Stimulated activated CD8-positive, alpha-beta memory T cell treated with anti-CD3 and anti-CD28 coated beads, Interleukin-2, amount 100 ng/mL, for 48 hours (primary cell): ENCODE data around the gene CUBN.

Experiments used
- DNase-seq, 2 donors: peaks; one replicate each; pipeline ENCODE4 v3.0.0-alpha.2; 2020; ENCODE audit warnings: low read depth in 2 of 2

The CUBN gene

GRCh38 chr10:17073725-17074540 lies 55.7 kb downstream of the CUBN start:
- no peak for DNase-seq

GRCh38 chr10:17068953-17069352 lies 60.7 kb downstream of the CUBN start:
- DNase-seq, result no peak

- no peak for DNase-seq
Observed at GRCh38 chr10:17067376-17068264, 62.0 kb downstream of the CUBN start.

- no peak for DNase-seq
Observed at GRCh38 chr10:17066807-17067206, 62.8 kb downstream of the CUBN start.

- no peak for DNase-seq
Observed at GRCh38 chr10:17066000-17066399, 63.6 kb downstream of the CUBN start.

- no peak for DNase-seq
Observed at GRCh38 chr10:17065273-17065672, 64.3 kb downstream of the CUBN start.

GRCh38 chr10:17064435-17064834 lies 65.2 kb downstream of the CUBN start:
- DNase-seq, result no peak

GRCh38 chr10:17062955-17063484 lies 66.6 kb downstream of the CUBN start:
- DNase-seq, result no peak

- DNase-seq, result no peak
Observed at GRCh38 chr10:17062493-17062892, 67.1 kb downstream of the CUBN start.

GRCh38 chr10:17062009-17062408 lies 67.6 kb downstream of the CUBN start:
- DNase-seq, result no peak

- DNase-seq, result no peak
Observed at GRCh38 chr10:17061418-17061817, 68.2 kb downstream of the CUBN start.

GRCh38 chr10:17060289-17060688 lies 69.3 kb downstream of the CUBN start:
- DNase-seq, result no peak

- no peak for DNase-seq
Observed at GRCh38 chr10:17059197-17059688, 70.4 kb downstream of the CUBN start.

- DNase-seq, result no peak
Observed at GRCh38 chr10:17058093-17058492, 71.5 kb downstream of the CUBN start.

GRCh38 chr10:17056781-17057428 lies 72.7 kb downstream of the CUBN start:
- no peak for DNase-seq

- DNase-seq, result no peak
Observed at GRCh38 chr10:17053513-17053912, 76.1 kb downstream of the CUBN start.

- no peak for DNase-seq
Observed at GRCh38 chr10:17053061-17053460, 76.5 kb downstream of the CUBN start.

GRCh38 chr10:17051851-17052250 lies 77.8 kb downstream of the CUBN start:
- DNase-seq, result no peak

GRCh38 chr10:17049195-17049594 lies 80.4 kb downstream of the CUBN start:
- no peak for DNase-seq

GRCh38 chr10:17047908-17048307 lies 81.7 kb downstream of the CUBN start:
- DNase-seq, result no peak

GRCh38 chr10:17046989-17047388 lies 82.6 kb downstream of the CUBN start:
- DNase-seq, result no peak

- DNase-seq, result no peak
Observed at GRCh38 chr10:17043586-17043985, 86.0 kb downstream of the CUBN start.
